ENCODE measurements around the gene DNAH17.

GRCh38 chr17:78446833-78447232 lies 130.4 kb downstream of the DNAH17 start:
- no peak for TF ChIP-seq ATF2 (IDR thresholded peaks at IDR 0.05; ENCODE audit: low read length)
- TF ChIP-seq POLR2AphosphoS5 (IDR thresholded peaks at IDR 0.05; ENCODE audit: low read depth, low read length) = no peak
- TF ChIP-seq GABPA (IDR thresholded peaks at IDR 0.05; ENCODE audit: borderline replicate concordance, insufficient read depth, low read length) = no peak
- no peak for TF ChIP-seq POLR2A (IDR thresholded peaks at IDR 0.05; ENCODE audit: control extremely low read depth in 1 of 2, low read depth in 2 of 2, low read length in 2 of 2)
- no peak for TF ChIP-seq EP300 (IDR thresholded peaks at IDR 0.05; ENCODE audit: borderline replicate concordance in 1 of 2, low read depth in 2 of 2, low read length in 2 of 2)
